HG03108 (cell line): ENCODE results near the gene APLN.

Source experiments
- ATAC-seq: cut with Tn5 transposase; IDR thresholded peaks from one replicate; pipeline ENCODE4 v1.9.1; 2021; ENCODE audit warnings: moderate library complexity; ENCODE audit not compliant: unreplicated experiment

Gene APLN

GRCh38 chrX:129599996-129600395 lies 54.8 kb downstream of the APLN start:
- no peak for ATAC-seq

- no peak for ATAC-seq
These were observed 55.3 kb downstream of the APLN start for GRCh38 chrX:129599499-129599898.

- ATAC-seq = no peak
These were observed 56.9 kb downstream of the APLN start for GRCh38 chrX:129597905-129598304.

- no peak for ATAC-seq
These were observed 58.7 kb downstream of the APLN start for GRCh38 chrX:129596077-129596476.
